K562 treated with DMSO at 1 percent for 48 hours (cell line): ENCODE measurements around the gene BNIPL. TPM values are rescaled to one million over a fixed set of nuclear protein-coding genes. Genes with fewer than 3 reads are reported as not detected.

Source experiments
- total RNA-seq: library from RNA; unstranded; fragments of 300-600 nt; gene quantifications from 2 replicates; pipeline ENCODE4 v1.2.3, GENCODE V29; 2022; ENCODE audit warnings: low replicate concordance; ENCODE audit errors: extremely low read depth

BNIPL gene, protein sequence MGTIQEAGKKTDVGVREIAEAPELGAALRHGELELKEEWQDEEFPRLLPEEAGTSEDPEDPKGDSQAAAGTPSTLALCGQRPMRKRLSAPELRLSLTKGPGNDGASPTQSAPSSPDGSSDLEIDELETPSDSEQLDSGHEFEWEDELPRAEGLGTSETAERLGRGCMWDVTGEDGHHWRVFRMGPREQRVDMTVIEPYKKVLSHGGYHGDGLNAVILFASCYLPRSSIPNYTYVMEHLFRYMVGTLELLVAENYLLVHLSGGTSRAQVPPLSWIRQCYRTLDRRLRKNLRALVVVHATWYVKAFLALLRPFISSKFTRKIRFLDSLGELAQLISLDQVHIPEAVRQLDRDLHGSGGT
- not detected in 2 replicates for total RNA-seq

DNA sequence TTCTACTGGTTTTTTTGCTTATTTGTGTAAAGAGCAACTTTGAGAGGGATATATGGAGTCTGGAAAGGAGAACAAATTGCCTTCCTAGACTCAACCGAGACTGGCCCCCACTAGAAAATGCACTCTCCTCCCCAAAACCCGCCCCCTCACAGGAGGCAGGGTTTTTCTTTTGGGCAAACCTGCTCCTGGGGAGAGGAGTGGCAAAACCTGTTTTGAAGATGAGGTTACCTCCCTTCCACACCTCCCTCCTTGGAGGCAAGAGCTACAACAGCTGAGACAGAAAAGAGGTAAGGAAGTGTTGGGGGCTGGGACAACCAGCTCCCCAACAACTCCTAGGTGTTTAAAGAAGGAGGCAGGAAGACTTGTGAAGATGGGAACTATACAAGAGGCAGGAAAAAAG lies at the start of gene BNIPL:
BNIPL (plus strand) TSS at position 231 of the 400 bp plus-strand sequence; CDS start at position 371, 140 bp downstream.

DNA sequence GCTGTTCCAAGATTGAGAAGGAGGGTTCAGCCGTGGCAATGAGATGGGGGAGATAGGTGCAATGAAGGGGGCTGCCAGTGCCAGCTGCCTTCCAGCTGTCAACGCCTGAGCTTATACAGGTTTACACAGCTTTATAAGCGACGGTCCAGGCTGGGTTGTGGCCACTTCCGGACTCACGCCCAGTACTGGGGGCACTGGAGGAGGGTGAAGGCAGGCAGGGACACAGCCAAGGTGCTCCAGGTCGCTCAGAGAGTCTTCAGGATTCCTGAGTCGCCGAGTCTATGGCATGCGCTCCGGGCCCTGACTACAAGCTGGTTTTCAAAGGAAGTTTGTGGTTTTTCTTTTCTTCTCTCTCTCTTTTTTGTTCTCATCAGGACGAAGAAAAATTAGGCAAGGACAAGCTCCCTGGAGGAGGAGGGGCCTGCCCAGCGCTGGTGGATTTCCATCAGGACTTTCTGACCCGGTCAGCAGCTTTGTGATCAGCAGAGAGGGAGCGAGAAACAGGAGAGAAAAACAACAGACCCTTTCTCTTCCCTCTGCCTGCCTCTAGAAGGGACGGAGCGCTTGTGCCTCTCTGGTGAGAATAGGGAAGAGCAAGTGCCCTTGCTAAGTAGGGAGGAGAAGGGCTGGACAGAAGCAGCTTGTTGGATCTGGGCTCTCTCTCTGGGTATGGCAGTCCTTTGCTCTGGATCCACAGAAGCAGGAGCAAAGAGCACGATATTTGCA lies 29.9 kb upstream of the BNIPL start, which contains the start of gene MINDY1:
MINDY1 (minus strand) TSS at position 576 of the 726 bp plus-strand sequence. CDS start 4,285 bp downstream, outside the sequence.

DNA sequence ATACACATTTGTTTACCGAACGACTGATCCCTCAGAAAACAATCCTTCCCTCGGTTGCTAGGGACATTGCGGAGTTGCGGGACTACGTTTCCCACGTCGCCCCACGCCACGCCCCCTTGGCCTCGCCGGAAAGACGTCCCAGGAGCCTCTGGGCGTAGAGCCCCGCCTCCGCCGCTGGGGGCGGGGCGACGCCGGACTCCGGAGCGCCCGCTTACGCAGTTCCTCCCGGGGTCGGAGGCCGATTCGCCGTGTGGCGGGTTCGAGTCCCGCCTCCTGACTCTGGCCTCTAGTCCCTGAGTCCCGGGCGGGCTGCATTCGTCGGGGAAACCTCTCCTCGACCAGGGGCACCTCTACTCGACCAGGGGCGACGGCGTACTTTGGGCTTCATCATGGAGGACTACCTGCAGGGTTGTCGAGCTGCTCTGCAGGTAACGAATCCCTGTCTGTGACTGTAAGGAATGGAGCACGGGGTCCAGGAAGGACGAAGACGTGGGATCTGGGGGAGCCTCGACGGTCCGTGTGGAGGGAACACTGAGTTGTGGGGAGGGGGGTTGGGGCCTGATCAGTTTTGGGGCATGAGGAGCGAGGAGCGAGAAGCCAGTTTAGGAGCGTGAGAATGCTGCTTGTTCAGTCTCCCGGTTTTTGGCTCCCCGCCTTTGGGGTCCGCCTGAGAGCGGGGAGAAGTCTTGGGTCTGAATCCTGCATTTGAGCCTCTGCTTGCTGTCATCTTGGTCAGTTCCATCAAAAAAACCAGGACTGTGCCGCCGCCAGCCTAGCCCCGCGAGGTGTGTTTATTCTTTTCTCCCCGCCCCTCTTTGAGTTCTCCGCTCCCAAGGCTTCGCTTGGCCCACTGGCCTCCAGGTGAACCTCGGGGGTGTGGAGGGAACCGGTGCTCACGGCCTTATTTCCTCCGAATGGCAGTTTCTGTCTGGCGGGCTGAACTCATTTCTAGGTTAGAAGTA lies 27.9 kb upstream of the BNIPL start, which contains the start of gene PRUNE1:
PRUNE1 (plus strand) TSS at position 206 of the 962 bp plus-strand sequence; CDS start at position 390, 184 bp downstream.

DNA sequence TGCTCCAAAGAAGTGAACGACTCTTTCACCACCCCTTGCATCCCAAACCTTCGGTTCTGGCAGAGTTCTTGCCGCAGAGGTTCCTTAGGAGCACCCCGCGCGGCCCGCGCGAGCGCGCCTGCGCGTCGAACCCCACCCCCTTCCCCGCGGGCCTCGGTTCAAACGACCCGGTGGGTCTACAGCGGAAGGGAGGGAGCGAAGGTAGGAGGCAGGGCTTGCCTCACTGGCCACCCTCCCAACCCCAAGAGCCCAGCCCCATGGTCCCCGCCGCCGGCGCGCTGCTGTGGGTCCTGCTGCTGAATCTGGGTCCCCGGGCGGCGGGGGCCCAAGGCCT lies 11.2 kb downstream of the BNIPL start, which contains the start of gene C1orf56:
C1orf56 (plus strand) TSS at position 161 of the 334 bp plus-strand sequence; CDS start at position 258, 97 bp downstream.

DNA sequence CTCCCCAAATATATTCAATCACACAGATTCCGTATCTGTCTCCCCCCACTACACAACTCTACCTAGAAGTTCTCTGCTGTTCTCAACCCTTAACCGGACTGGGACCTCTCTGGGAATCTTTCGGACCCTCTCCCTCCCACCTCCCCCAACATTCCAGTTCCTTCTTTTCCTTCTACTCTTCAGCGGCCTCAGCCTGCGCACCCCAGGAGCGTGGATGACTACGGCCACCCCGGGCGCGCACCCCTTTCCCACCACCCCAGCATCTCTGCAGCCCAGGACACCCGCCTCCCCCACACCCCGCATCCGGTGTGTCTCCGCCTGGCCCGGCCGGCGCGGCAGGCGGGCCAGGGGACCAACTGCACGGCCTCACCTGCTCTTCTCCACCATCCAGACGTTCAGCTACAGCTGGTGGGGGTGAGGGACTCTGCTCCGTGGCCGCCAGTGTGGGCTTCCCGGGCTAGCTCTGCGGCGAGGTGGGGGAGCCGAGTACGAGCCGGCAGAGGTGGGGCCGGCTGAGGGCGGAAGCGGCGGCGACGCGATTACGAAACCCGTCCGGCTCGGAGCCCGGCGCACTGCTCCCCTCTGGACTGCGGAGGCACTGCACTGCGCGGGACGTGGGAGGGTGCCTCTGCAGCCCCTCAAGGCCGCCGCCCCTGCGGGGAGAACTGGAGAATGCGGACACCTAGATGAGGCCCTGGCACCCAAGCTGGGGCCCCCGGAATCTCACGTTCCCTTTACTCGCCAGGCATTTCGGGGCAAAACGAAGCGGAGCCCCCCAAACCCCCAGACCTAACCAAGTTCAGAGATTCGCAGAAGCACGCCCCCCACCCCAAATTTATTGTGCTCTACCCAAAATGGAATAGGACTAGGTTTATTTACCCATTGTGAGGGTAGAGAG lies 23.0 kb downstream of the BNIPL start, which contains the start of gene CDC42SE1:
CDC42SE1 (minus strand) TSS at position 514 of the 898 bp plus-strand sequence. CDS start 3,892 bp downstream, outside the sequence.

DNA sequence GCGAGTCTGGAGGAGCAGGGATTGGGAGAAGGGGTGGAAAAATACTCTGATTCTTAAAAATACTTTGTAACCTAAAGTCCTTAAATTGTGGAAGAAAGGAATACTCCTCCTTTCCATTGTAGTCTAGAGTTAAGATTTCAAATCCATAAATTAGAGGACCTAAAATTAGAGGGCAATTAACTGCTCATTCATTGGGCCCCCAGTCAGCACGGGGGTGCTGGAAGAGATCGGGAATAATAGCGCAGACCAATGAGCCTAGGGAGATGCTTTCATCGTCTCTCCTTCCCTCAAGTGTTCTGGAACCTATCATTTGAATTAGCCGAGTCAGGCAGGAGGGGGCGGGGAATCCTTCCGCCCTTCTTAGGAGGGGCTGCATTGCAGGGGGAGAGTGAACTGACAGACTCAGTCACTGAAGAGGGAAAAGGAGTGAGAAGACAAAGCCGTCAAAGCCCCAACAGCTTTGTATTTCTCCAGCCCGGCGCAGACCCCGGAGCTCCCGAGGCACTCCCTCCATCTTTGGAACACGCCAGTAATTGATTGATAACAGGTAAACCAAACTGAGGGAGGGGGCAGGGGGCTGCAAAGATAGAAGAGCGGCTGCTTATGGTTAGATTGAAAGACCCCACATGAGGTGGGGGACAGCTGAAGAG lies 23.7 kb downstream of the BNIPL start, which contains the start of gene MLLT11:
MLLT11 (plus strand) TSS at position 391 of the 650 bp plus-strand sequence. CDS start 6,828 bp downstream, outside the sequence.

DNA sequence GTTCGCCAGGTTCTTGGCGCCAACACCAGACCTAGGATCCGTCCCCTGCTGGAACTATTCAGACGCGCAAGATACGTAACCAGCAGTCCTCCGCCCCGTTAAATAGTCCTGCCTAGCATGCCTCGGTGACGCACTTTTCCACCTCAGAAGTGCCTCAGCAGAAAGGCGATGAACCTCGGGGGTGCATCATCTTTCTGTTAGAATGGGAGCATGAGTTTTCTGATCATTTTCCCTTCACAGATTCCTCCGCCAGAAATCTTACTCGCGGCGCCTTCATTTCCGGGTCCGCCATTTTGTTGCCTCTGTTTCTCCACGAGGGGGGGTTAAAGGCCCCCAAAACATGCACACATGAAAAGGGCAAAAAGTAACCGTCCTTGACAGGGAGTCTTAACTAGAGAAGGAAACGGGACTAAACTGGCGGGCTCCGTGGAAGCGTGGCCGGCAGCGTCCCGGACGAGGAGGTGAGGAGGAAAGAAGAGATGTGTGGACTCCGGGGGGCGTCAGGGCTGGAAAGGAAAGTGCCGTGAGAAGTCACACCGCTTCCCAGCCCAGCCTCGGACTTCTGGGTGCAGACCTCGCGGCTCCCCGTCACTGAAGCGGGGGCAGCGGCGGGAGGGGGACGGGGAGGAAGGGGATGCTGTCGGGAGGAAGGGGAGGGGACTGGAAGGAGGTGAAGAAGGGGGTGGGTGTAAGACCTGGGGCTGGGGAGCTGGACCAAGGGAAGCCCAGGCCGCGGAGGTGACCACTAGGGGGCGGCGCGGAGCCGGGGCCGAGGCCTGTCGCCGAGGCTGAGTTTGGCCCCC lies 34.3 kb downstream of the BNIPL start, which contains the start of gene GABPB2:
GABPB2 (plus strand) TSS at position 288 of the 803 bp plus-strand sequence. CDS start 17,429 bp downstream, outside the sequence.

Other genes with a start within 250 kb of the BNIPL start
- not detected in 2 replicates for gene CTSK, start 228.3 kb upstream of the BNIPL start, total RNA-seq
- gene ARNT, start 160.0 kb upstream of the BNIPL start, total RNA-seq = not detected in 2 replicates
- gene CTXND2, start 149.4 kb upstream of the BNIPL start, total RNA-seq = not detected in 2 replicates
- gene SETDB1, start 110.2 kb upstream of the BNIPL start, total RNA-seq = not detected in 2 replicates
- 153 TPM in 1 of 2 replicates, not detected in the other for gene CERS2, start 61.8 kb upstream of the BNIPL start, total RNA-seq
- not detected in 2 replicates for gene ANXA9, start 54.3 kb upstream of the BNIPL start, total RNA-seq
- gene MINDY1, start 29.7 kb upstream of the BNIPL start, total RNA-seq = not detected in 2 replicates
- gene PRUNE1, start 28.1 kb upstream of the BNIPL start, total RNA-seq = not detected in 2 replicates
- gene C1orf56, start 11.2 kb downstream of the BNIPL start, total RNA-seq = not detected in 2 replicates
- gene CDC42SE1, start 23.0 kb downstream of the BNIPL start, total RNA-seq = not detected in 2 replicates
- not detected in 2 replicates for gene MLLT11, start 23.8 kb downstream of the BNIPL start, total RNA-seq
- gene GABPB2, start 34.2 kb downstream of the BNIPL start, total RNA-seq = not detected in 2 replicates
- gene SEMA6C, start 110.0 kb downstream of the BNIPL start, total RNA-seq = not detected in 2 replicates
- not detected in 2 replicates for gene TNFAIP8L2, start 120.1 kb downstream of the BNIPL start, total RNA-seq
- gene LYSMD1, start 129.3 kb downstream of the BNIPL start, total RNA-seq = not detected in 2 replicates
- gene SCNM1, start 129.6 kb downstream of the BNIPL start, total RNA-seq = not detected in 2 replicates
- gene TMOD4, start 139.4 kb downstream of the BNIPL start, total RNA-seq = not detected in 2 replicates
- not detected in 2 replicates for gene VPS72, start 153.6 kb downstream of the BNIPL start, total RNA-seq
- gene PIP5K1A, start 162.0 kb downstream of the BNIPL start, total RNA-seq = not detected in 2 replicates
- gene PSMD4, start 218.1 kb downstream of the BNIPL start, total RNA-seq = not detected in 2 replicates
- gene ZNF687, start 245.7 kb downstream of the BNIPL start, total RNA-seq = not detected in 2 replicates